Karpas-422 (cell line): ENCODE results near the gene OSBPL8. TPM values are rescaled to one million over a fixed set of nuclear protein-coding genes. Genes with fewer than 3 reads are reported as not detected.

Source experiments
- DNase-seq: peaks from one replicate; pipeline ENCODE4 v3.0.0-alpha.2; 2015
- H2AFZ ChIP-seq: fragments of 200-600 bp; sonication (generic); 2 replicates; pipeline ENCODE4 v1.6.1; 2014; ENCODE audit warnings: antibody characterized with exemption, low read length, mixed read lengths
- H3K27ac ChIP-seq: fragments of 200-600 bp; sonication (generic); 2 replicates; pipeline ENCODE4 v1.5.1; 2014; ENCODE audit warnings: mild to moderate bottlenecking, low read length, moderate library complexity
- H3K27me3 ChIP-seq: fragments of 200-600 bp; sonication (generic); 2 replicates; pipeline ENCODE4 v1.6.1; 2014; ENCODE audit warnings: low read length, mixed read lengths
- H3K36me3 ChIP-seq: fragments of 200-600 bp; sonication (generic); 2 replicates; pipeline ENCODE4 v1.6.1; 2014; ENCODE audit warnings: low read length, mixed read lengths; ENCODE audit not compliant: insufficient read depth
- H3K4me1 ChIP-seq: fragments of 200-600 bp; sonication (generic); 2 replicates; pipeline ENCODE4 v1.6.1; 2014; ENCODE audit warnings: mild to moderate bottlenecking, low read length, mixed read lengths
- H3K4me2 ChIP-seq: fragments of 200-600 bp; sonication (generic); 2 replicates; pipeline ENCODE4 v1.6.1; 2014; ENCODE audit warnings: low read length, low read depth, mild to moderate bottlenecking; ENCODE audit not compliant: poor library complexity, severe bottlenecking
- H3K4me3 ChIP-seq: fragments of 200-600 bp; sonication (generic); 2 replicates; pipeline ENCODE4 v1.5.1; 2014; ENCODE audit warnings: mild to moderate bottlenecking, antibody characterized with exemption, low read length, mixed read lengths
- H3K79me2 ChIP-seq: fragments of 200-600 bp; sonication (generic); 2 replicates; pipeline ENCODE4 v1.6.1; 2014; ENCODE audit warnings: mild to moderate bottlenecking, low read length, mixed read lengths
- H3K9ac ChIP-seq: fragments of 200-600 bp; sonication (generic); 2 replicates; pipeline ENCODE4 v1.6.0; 2014; ENCODE audit warnings: low read length
- H3K9me2 ChIP-seq: fragments of 200-600 bp; sonication (generic), shearing (Covaris generic); replicated peaks from 2 replicates; pipeline ENCODE4 v1.6.0; 2014; ENCODE audit warnings: mild to moderate bottlenecking, low read length, moderate library complexity; ENCODE audit not compliant: insufficient read depth
- H3K9me3 ChIP-seq: fragments of 300-700, 200-600 bp; sonication (generic); 2 replicates; pipeline ENCODE4 v1.6.1; 2014; ENCODE audit warnings: low read length, mixed read lengths
- H4K20me1 ChIP-seq: fragments of 200-600 bp; sonication (generic); 2 replicates; pipeline ENCODE4 v1.6.1; 2014; ENCODE audit warnings: mild to moderate bottlenecking, antibody characterized with exemption, low read length, low read depth; ENCODE audit not compliant: insufficient read depth
- total RNA-seq: library from RNA; depleted of rRNA; stranded (reverse); fragments of >200 nt; shearing (Covaris generic); gene quantifications from 2 replicates; pipeline ENCODE4 v1.2.3, GENCODE V29; 2014; ENCODE audit warnings: low replicate concordance

The OSBPL8 gene
- total RNA-seq, 1 experiment from 2014 or later: 116 TPM

GRCh38 chr12:76316468-76316867 is 243.1 kb downstream of the OSBPL8 start:
- Histone ChIP-seq H3K27me3 (no peaks in the 10 kb centered on the region), H3K79me2 (no peaks in the 10 kb centered on the region), H3K9ac (no peak overlapping the region), H3K9me2 (no peaks in the 10 kb centered on the region), H3K36me3 (no peaks in the 10 kb centered on the region), H3K9me3 (no peaks in the 10 kb centered on the region), H2AFZ (no peak overlapping the region), H3K4me3 (no peak overlapping the region), H4K20me1 (no peaks in the 10 kb centered on the region), H3K4me1 (peaks cover 6% of the 10 kb centered on the region), H3K27ac (no peak overlapping the region), H3K4me2 (no peak overlapping the region)
- no peak for DNase-seq

GRCh38 chr12:76313299-76313698 is 246.3 kb downstream of the OSBPL8 start:
- no peak overlapping the region for H3K9ac ChIP-seq

GRCh38 chr12:76312315-76312714 is 247.3 kb downstream of the OSBPL8 start:
- Histone ChIP-seq H3K79me2 (no peaks in the 10 kb centered on the region), H4K20me1 (no peaks in the 10 kb centered on the region), H2AFZ (no peak overlapping the region), H3K4me2 (no peak overlapping the region), H3K36me3 (no peaks in the 10 kb centered on the region), H3K9me3 (no peaks in the 10 kb centered on the region), H3K27me3 (no peaks in the 10 kb centered on the region), H3K4me1 (peaks cover 6% of the 10 kb centered on the region), H3K27ac (no peak overlapping the region), H3K9me2 (no peaks in the 10 kb centered on the region), H3K9ac (no peak overlapping the region), H3K4me3 (no peak overlapping the region)
- DNase-seq: no peak

More at GRCh38 chr12:76313299-76313698, 246.3 kb downstream of the OSBPL8 start:
- Histone ChIP-seq H3K4me1 (peaks cover 6% of the 10 kb centered on the region), H3K9me3 (no peaks in the 10 kb centered on the region), H4K20me1 (no peaks in the 10 kb centered on the region), H3K4me3 (no peak overlapping the region), H3K4me2 (no peak overlapping the region), H3K27ac (no peak overlapping the region), H3K9me2 (no peaks in the 10 kb centered on the region), H3K79me2 (no peaks in the 10 kb centered on the region), H3K36me3 (no peaks in the 10 kb centered on the region), H3K27me3 (no peaks in the 10 kb centered on the region), H2AFZ (no peak overlapping the region)
- DNase-seq: no peak

GRCh38 chr12:76311796-76312195 is 247.8 kb downstream of the OSBPL8 start:
- Histone ChIP-seq H3K36me3 (no peaks in the 10 kb centered on the region), H3K27me3 (no peaks in the 10 kb centered on the region), H3K27ac (no peak overlapping the region), H3K9me2 (no peaks in the 10 kb centered on the region), H3K9ac (no peak overlapping the region), H3K4me1 (peaks cover 6% of the 10 kb centered on the region), H2AFZ (no peak overlapping the region), H4K20me1 (no peaks in the 10 kb centered on the region), H3K4me2 (no peak overlapping the region), H3K4me3 (no peak overlapping the region), H3K79me2 (no peaks in the 10 kb centered on the region), H3K9me3 (no peaks in the 10 kb centered on the region)
- DNase-seq: no peak

GRCh38 chr12:76310110-76310509 is 249.5 kb downstream of the OSBPL8 start:
- no peak overlapping the region for H3K9ac ChIP-seq
- no peaks in the 10 kb centered on the region for H3K79me2 ChIP-seq
- H3K9me3 ChIP-seq: no peaks in the 10 kb centered on the region
- H3K27ac ChIP-seq: no peak overlapping the region
- peaks cover 5% of the 10 kb centered on the region for H3K4me1 ChIP-seq
- DNase-seq: no peak
- no peaks in the 10 kb centered on the region for H3K9me2 ChIP-seq
- H2AFZ ChIP-seq: no peak overlapping the region
- no peaks in the 10 kb centered on the region for H3K36me3 ChIP-seq
- no peak overlapping the region for H3K4me2 ChIP-seq
- no peak overlapping the region for H3K4me3 ChIP-seq
- H4K20me1 ChIP-seq: no peaks in the 10 kb centered on the region
- H3K27me3 ChIP-seq: no peaks in the 10 kb centered on the region

- H3K27me3 ChIP-seq: no peaks in the 10 kb centered on the region
- H3K9me3 ChIP-seq: no peaks in the 10 kb centered on the region
- no peaks in the 10 kb centered on the region for H3K9me2 ChIP-seq
- no peak for DNase-seq
- H3K4me1 ChIP-seq: no peaks in the 10 kb centered on the region
- no peaks in the 10 kb centered on the region for H3K79me2 ChIP-seq
- no peak overlapping the region for H3K4me3 ChIP-seq
- no peak overlapping the region for H3K4me2 ChIP-seq
- H3K9ac ChIP-seq: no peak overlapping the region
- no peaks in the 10 kb centered on the region for H3K36me3 ChIP-seq
- H4K20me1 ChIP-seq: no peaks in the 10 kb centered on the region
- no peak overlapping the region for H2AFZ ChIP-seq
- H3K27ac ChIP-seq: no peak overlapping the region
These were observed 250.7 kb downstream of the OSBPL8 start for GRCh38 chr12:76308866-76309265.

GRCh38 chr12:76307083-76307482 is 252.5 kb downstream of the OSBPL8 start:
- Histone ChIP-seq H3K27me3 (no peaks in the 10 kb centered on the region), H3K4me2 (no peak overlapping the region), H4K20me1 (no peaks in the 10 kb centered on the region), H3K9me2 (no peaks in the 10 kb centered on the region), H3K9me3 (no peaks in the 10 kb centered on the region), H3K9ac (no peak overlapping the region), H3K36me3 (no peaks in the 10 kb centered on the region), H3K4me3 (no peak overlapping the region), H3K27ac (no peak overlapping the region), H2AFZ (no peak overlapping the region), H3K79me2 (no peaks in the 10 kb centered on the region), H3K4me1 (no peaks in the 10 kb centered on the region)
- no peak for DNase-seq

- H3K27ac ChIP-seq: no peak overlapping the region
These were observed 255.5 kb downstream of the OSBPL8 start for GRCh38 chr12:76303989-76304460.

GRCh38 chr12:76303365-76303764 is 256.2 kb downstream of the OSBPL8 start:
- no peak overlapping the region for H3K27ac ChIP-seq

More at GRCh38 chr12:76303989-76304460, 255.5 kb downstream of the OSBPL8 start:
- no peak for DNase-seq
- Histone ChIP-seq H4K20me1 (no peaks in the 10 kb centered on the region), H3K36me3 (no peaks in the 10 kb centered on the region), H3K9ac (no peak overlapping the region), H3K9me3 (no peaks in the 10 kb centered on the region), H3K79me2 (no peaks in the 10 kb centered on the region), H3K27me3 (no peaks in the 10 kb centered on the region), H3K9me2 (no peaks in the 10 kb centered on the region), H3K4me1 (no peaks in the 10 kb centered on the region), H3K4me2 (no peak overlapping the region), H3K4me3 (no peak overlapping the region), H2AFZ (no peak overlapping the region)

More at GRCh38 chr12:76303365-76303764, 256.2 kb downstream of the OSBPL8 start:
- H3K27me3 ChIP-seq: no peaks in the 10 kb centered on the region
- H2AFZ ChIP-seq: no peak overlapping the region
- H3K36me3 ChIP-seq: no peaks in the 10 kb centered on the region
- H3K4me2 ChIP-seq: no peak overlapping the region
- no peak for DNase-seq
- H3K9ac ChIP-seq: no peak overlapping the region
- H3K4me3 ChIP-seq: no peak overlapping the region
- H3K9me3 ChIP-seq: no peaks in the 10 kb centered on the region
- H4K20me1 ChIP-seq: no peaks in the 10 kb centered on the region
- H3K79me2 ChIP-seq: no peaks in the 10 kb centered on the region
- H3K9me2 ChIP-seq: no peaks in the 10 kb centered on the region
- H3K4me1 ChIP-seq: no peaks in the 10 kb centered on the region
